Measurements from ENCODE around the gene PTGS1. TPM values are rescaled to one million over a fixed set of nuclear protein-coding genes. Genes with fewer than 3 reads are reported as not detected.
"Not testable (repeated sequence)": the region's sequence is repeated elsewhere in the genome, so short reads cannot be mapped to it uniquely, and the experiment has no call there.

The PTGS1 gene
- total RNA-seq, 2 donors from 2014 or later: 6.2 to 26.7 TPM

- Histone ChIP-seq H3K9ac (ENCODE audit: low read depth in 2 of 2, low read length in 2 of 2) (peak overlapping the region in 1 of 2 donors; percentile 4), H3K27me3 (no peaks in the 10 kb centered on the region), H3K4me3 (no peak overlapping the region), H3K4me1 (no peaks in the 10 kb centered on the region), H3K27ac (no peak overlapping the region), H3K36me3 (no peaks in the 10 kb centered on the region), H3K9me3 (no peaks in the 10 kb centered on the region)
- intact Hi-C loops (cut with DNase I): loop anchor here (5.0 kb wide), 1 partner anchor 98 kb away; no protein-coding TSS in a partner anchor
- no peak for DNase-seq
- TF ChIP-seq CTCF (IDR thresholded peaks at IDR 0.05): no peak
Measured at GRCh38 chr9:122354536-122355199, 16.2 kb upstream of the PTGS1 start.

GRCh38 chr9:122355336-122355875 is 15.4 kb upstream of the PTGS1 start:
- TF ChIP-seq CTCF (IDR thresholded peaks at IDR 0.05): no peak
- no peaks in the 10 kb centered on the region for H3K36me3 ChIP-seq
- H3K27me3 ChIP-seq: no peaks in the 10 kb centered on the region
- no peaks in the 10 kb centered on the region for H3K4me1 ChIP-seq
- DNase-seq: no peak
- H3K4me3 ChIP-seq: no peak overlapping the region
- H3K9me3 ChIP-seq: no peaks in the 10 kb centered on the region
- intact Hi-C loops (cut with DNase I): no loop called here
- no peak overlapping the region for H3K27ac ChIP-seq
- no peak overlapping the region for H3K9ac ChIP-seq (ENCODE audit: low read depth in 2 of 2, low read length in 2 of 2)

GRCh38 chr9:122356627-122357026 is 14.2 kb upstream of the PTGS1 start:
- Histone ChIP-seq H3K27ac (no peak overlapping the region), H3K4me1 (no peaks in the 10 kb centered on the region), H3K36me3 (no peaks in the 10 kb centered on the region), H3K9ac (ENCODE audit: low read depth in 2 of 2, low read length in 2 of 2) (no peak overlapping the region), H3K9me3 (no peaks in the 10 kb centered on the region), H3K27me3 (no peaks in the 10 kb centered on the region), H3K4me3 (no peak overlapping the region)
- DNase-seq: no peak
- no peak for TF ChIP-seq CTCF (IDR thresholded peaks at IDR 0.05)
- intact Hi-C loops (cut with DNase I): no loop called here

- H3K9me3 ChIP-seq: no peaks in the 10 kb centered on the region
- no peak overlapping the region for H3K4me3 ChIP-seq
- intact Hi-C loops (cut with DNase I): no loop called here
- no peaks in the 10 kb centered on the region for H3K27me3 ChIP-seq
- DNase-seq: no peak
- no peaks in the 10 kb centered on the region for H3K36me3 ChIP-seq
- H3K9ac ChIP-seq (ENCODE audit: low read depth in 2 of 2, low read length in 2 of 2): no peak overlapping the region
- H3K27ac ChIP-seq: no peak overlapping the region
- no peaks in the 10 kb centered on the region for H3K4me1 ChIP-seq
- no peak for TF ChIP-seq CTCF (IDR thresholded peaks at IDR 0.05)
Measured at GRCh38 chr9:122360891-122361290, 9.9 kb upstream of the PTGS1 start.

GRCh38 chr9:122363131-122363530 is 7.7 kb upstream of the PTGS1 start:
- H3K27ac ChIP-seq; H3K4me3 ChIP-seq; intact Hi-C loops (cut with DNase I); H3K36me3 ChIP-seq; H3K4me1 ChIP-seq; H3K9ac ChIP-seq (ENCODE audit: low read depth in 2 of 2, low read length in 2 of 2); H3K9me3 ChIP-seq; H3K27me3 ChIP-seq; DNase-seq: not testable (repeated sequence)

- Histone ChIP-seq H3K4me1 (no peaks in the 10 kb centered on the region), H3K27me3 (no peaks in the 10 kb centered on the region), H3K9me3 (no peaks in the 10 kb centered on the region), H3K36me3 (no peaks in the 10 kb centered on the region), H3K9ac (ENCODE audit: low read depth in 2 of 2, low read length in 2 of 2) (no peak overlapping the region), H3K27ac (no peak overlapping the region), H3K4me3 (no peak overlapping the region)
- intact Hi-C loops (cut with DNase I): no loop called here
- DNase-seq: no peak
- no peak for TF ChIP-seq CTCF (IDR thresholded peaks at IDR 0.05)
Measured at GRCh38 chr9:122364117-122364782, 6.6 kb upstream of the PTGS1 start.

Data from colonic mucosa (tissue), 4 donors.